Measurements from ENCODE around the gene DCANP1. TPM values are rescaled to one million over a fixed set of nuclear protein-coding genes. Genes with fewer than 3 reads are reported as not detected.
A peak's percentile ranks its signal among the peaks of the same experiment; 100 is the strongest.

Gene DCANP1
- total and polyA plus RNA-seq, 2 of the 13 experiments (the other 11 are each of a cell fraction or from before 2014, with no cell fraction given), result not detected

- TF ChIP-seq PRDM10 (CRISPR knock-in tag; IDR thresholded peaks at IDR 0.05; ENCODE audit: low read depth) (no peak), ZFX (CRISPR knock-in tag; IDR thresholded peaks at IDR 0.05; ENCODE audit: low read depth) (peak; percentile 35; the same call in 1 of the 2 replicates), ZNF431 (CRISPR knock-in tag; IDR thresholded peaks at IDR 0.05; ENCODE audit: borderline replicate concordance, low read depth) (no peak), NRL (CRISPR knock-in tag; IDR thresholded peaks at IDR 0.05; ENCODE audit: borderline replicate concordance) (0 out of 2 replicates have a peak, but pooled peaks have one; percentile 4), SPEN (CRISPR knock-in tag; IDR thresholded peaks at IDR 0.05; ENCODE audit: low read depth) (no peak), ZNF432 (CRISPR knock-in tag; IDR thresholded peaks at IDR 0.05; ENCODE audit: borderline replicate concordance) (no peak), TSC22D2 (CRISPR knock-in tag; IDR thresholded peaks at IDR 0.05; ENCODE audit: borderline replicate concordance) (no peak), MAX (IDR thresholded peaks at IDR 0.05) (peak; percentile 61), ZNF547 (CRISPR knock-in tag; IDR thresholded peaks at IDR 0.05) (no peak), KDM6A (CRISPR knock-in tag; IDR thresholded peaks at IDR 0.05; ENCODE audit: low read depth) (peak; percentile 74; the same call in 1 of the 2 replicates), EHMT2 (IDR thresholded peaks at IDR 0.05; ENCODE audit: borderline replicate concordance, low read depth, low read length) (no peak), GMEB1 (CRISPR knock-in tag; IDR thresholded peaks at IDR 0.05; ENCODE audit: borderline replicate concordance) (no peak), CEBPG (CRISPR knock-in tag; IDR thresholded peaks at IDR 0.05) (peak; percentile 72), NCOA5 (CRISPR knock-in tag; IDR thresholded peaks at IDR 0.05) (no peak), ZKSCAN8 (CRISPR knock-in tag; IDR thresholded peaks at IDR 0.05; ENCODE audit: borderline replicate concordance) (no peak), TCF7 (IDR thresholded peaks at IDR 0.05; ENCODE audit: low read depth) (peak; percentile 79), PATZ1 (CRISPR knock-in tag; IDR thresholded peaks at IDR 0.05) (peak; percentile 71; the same call in 1 of the 2 replicates), ZNF24 (IDR thresholded peaks at IDR 0.05) (no peak), KLF15 (CRISPR knock-in tag; IDR thresholded peaks at IDR 0.05; ENCODE audit: borderline replicate concordance) (no peak), ZNF614 (CRISPR knock-in tag; IDR thresholded peaks at IDR 0.05; ENCODE audit: borderline replicate concordance) (no peak; the same call in 1 of the 2 replicates), FOXO1 (CRISPR knock-in tag; IDR thresholded peaks at IDR 0.05) (no peak), HHEX (CRISPR knock-in tag; IDR thresholded peaks at IDR 0.05) (peak; percentile 83)
Measured at GRCh38 chr5:135489466-135490244, 42.5 kb upstream of the DCANP1 start (continued).

Measured in HepG2 (cell line).